Prostate gland (tissue), 2 donors: Measurements from ENCODE around the gene SLC25A21.

Experiments
- POLR2A ChIP-seq: fragments of 450-650 bp; IDR thresholded peaks from one replicate; pipeline ENCODE4 v1.6.1; 2016; ENCODE audit warnings: antibody characterized with exemption, mild to moderate bottlenecking
- POLR2AphosphoS5 ChIP-seq: sonication (generic); formaldehyde crosslinking; IDR thresholded peaks from one replicate; pipeline ENCODE4 v1.6.1; 2017; ENCODE audit warnings: antibody characterized with exemption
- TF ChIP-seq, protein P1 (sequence below), 4 experiments: fragments of 200-600 bp in 2 of 4; fragments of 450-650 bp in 2 of 4; sonication (generic) in 2 of 4; IDR thresholded peaks; 1 replicate in 3 of 4; 2 replicates in 1 of 4; pipeline ENCODE4 v1.5.1; 2016 to 2019; ENCODE audit warnings: antibody characterized with exemption in 4 of 4, mild to moderate bottlenecking in 2 of 4, moderate library complexity in 2 of 4

- TF ChIP-seq, protein P1, sequence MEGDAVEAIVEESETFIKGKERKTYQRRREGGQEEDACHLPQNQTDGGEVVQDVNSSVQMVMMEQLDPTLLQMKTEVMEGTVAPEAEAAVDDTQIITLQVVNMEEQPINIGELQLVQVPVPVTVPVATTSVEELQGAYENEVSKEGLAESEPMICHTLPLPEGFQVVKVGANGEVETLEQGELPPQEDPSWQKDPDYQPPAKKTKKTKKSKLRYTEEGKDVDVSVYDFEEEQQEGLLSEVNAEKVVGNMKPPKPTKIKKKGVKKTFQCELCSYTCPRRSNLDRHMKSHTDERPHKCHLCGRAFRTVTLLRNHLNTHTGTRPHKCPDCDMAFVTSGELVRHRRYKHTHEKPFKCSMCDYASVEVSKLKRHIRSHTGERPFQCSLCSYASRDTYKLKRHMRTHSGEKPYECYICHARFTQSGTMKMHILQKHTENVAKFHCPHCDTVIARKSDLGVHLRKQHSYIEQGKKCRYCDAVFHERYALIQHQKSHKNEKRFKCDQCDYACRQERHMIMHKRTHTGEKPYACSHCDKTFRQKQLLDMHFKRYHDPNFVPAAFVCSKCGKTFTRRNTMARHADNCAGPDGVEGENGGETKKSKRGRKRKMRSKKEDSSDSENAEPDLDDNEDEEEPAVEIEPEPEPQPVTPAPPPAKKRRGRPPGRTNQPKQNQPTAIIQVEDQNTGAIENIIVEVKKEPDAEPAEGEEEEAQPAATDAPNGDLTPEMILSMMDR (IDR thresholded peaks at IDR 0.05) = no peak
- TF ChIP-seq POLR2A = no peak
- no peak for TF ChIP-seq POLR2AphosphoS5
Measured at GRCh38 chr14:37153483-37153882, 18.9 kb downstream of the SLC25A21 start.
